ENCODE measurements around the gene GRWD1. TPM values are rescaled to one million over a fixed set of nuclear protein-coding genes. Genes with fewer than 3 reads are reported as not detected.

The GRWD1 gene
- total and polyA plus RNA-seq, 2 of the 13 experiments (the other 11 are each of a cell fraction or from before 2014, with no cell fraction given), result 10.8 to 46.6 TPM

GRCh38 chr19:48475369-48476068, 29.7 kb downstream of the GRWD1 start (continued):
- TF ChIP-seq HNF1A (IDR thresholded peaks at IDR 0.05; ENCODE audit: low read depth), result no peak
- no peak for TF ChIP-seq HNF1A (CRISPR knock-in tag; IDR thresholded peaks at IDR 0.05; ENCODE audit: borderline replicate concordance)

GRCh38 chr19:48476176-48476575, 30.4 kb downstream of the GRWD1 start:
- H3K36me3 ChIP-seq (replicated peaks in 1 of 2; ENCODE audit: control insufficient read depth in 1 of 2, insufficient read depth in 2 of 2, low read length in 2 of 2), result peaks cover 25 to 52% of the 10 kb centered on the region in 2 experiments; a peak in 4 of 5 replicates
- no peak overlapping the region for H3K4me2 ChIP-seq (ENCODE audit: low read depth, low read length)
- H3K4me1 ChIP-seq (ENCODE audit: insufficient read depth, low read length), result no peaks in the 10 kb centered on the region
- no peak for FAIRE-seq
- no peaks in the 10 kb centered on the region for H4K20me1 ChIP-seq (ENCODE audit: insufficient read depth, low read length)
- no peaks in the 10 kb centered on the region for H3K79me2 ChIP-seq (ENCODE audit: insufficient read depth, low read length)
- no peak for DNase-seq (ENCODE audit: low spot score)
- no peak overlapping the region for H2AFZ ChIP-seq (ENCODE audit: low read length)
- no peaks in the 10 kb centered on the region for H3K9me3 ChIP-seq (ENCODE audit: low read length)
- no peak overlapping the region for H3K9ac ChIP-seq (ENCODE audit: insufficient read depth, low read depth, low read length)
- no peak for ATAC-seq
- ChIA-PET POLR2A (no interaction called here), CTCF (ENCODE audit: low intra/inter-chr PET ratio, low total read pairs) (no interaction called here)
- no peak overlapping the region for H3K4me3 ChIP-seq (replicated peaks in 1 of 3; ENCODE audit: insufficient read depth in 1 of 3, low read depth in 2 of 3, low read length in 3 of 3)
- H3K27ac ChIP-seq (ENCODE audit: extremely low read length, insufficient read depth, low read length), result no peak overlapping the region
- intact Hi-C loops (cut with micrococcal nuclease; ENCODE audit: unreplicated experiment) (no loop called here), in situ Hi-C loops (cut with HindIII; ENCODE audit: extremely low pct_ligation_motif_present, low pct_unique_long_range_greater_than_20kb) (no loop called here)
- H3K27me3 ChIP-seq (ENCODE audit: control insufficient read depth in 1 of 2, insufficient read depth in 2 of 2, low read length in 2 of 2), result no peaks in the 10 kb centered on the region
- WGBS (ENCODE audit: low lambda C conversion rate), result 95% methylated on average over 8 of the region's 9 CpGs
- no TSS peak for BruUV-seq (replicated peaks)
- TF ChIP-seq SIN3A (IDR thresholded peaks at IDR 0.05; ENCODE audit: borderline replicate concordance, low read depth, low read length) (no peak), RFX3 (CRISPR knock-in tag; IDR thresholded peaks at IDR 0.05) (no peak), ATF7-NPFF (CRISPR knock-in tag; IDR thresholded peaks at IDR 0.05; ENCODE audit: low read depth) (no peak), ARNT2 (CRISPR knock-in tag; IDR thresholded peaks at IDR 0.05; ENCODE audit: low read depth) (no peak), SCMH1 (CRISPR knock-in tag; IDR thresholded peaks at IDR 0.05; ENCODE audit: borderline replicate concordance) (no peak), HNRNPK (IDR thresholded peaks at IDR 0.05; ENCODE audit: low read depth, low read length, poor library complexity, severe bottlenecking) (no peak), TOE1 (CRISPR knock-in tag; IDR thresholded peaks at IDR 0.05) (no peak), SIX1 (CRISPR knock-in tag; IDR thresholded peaks at IDR 0.05; ENCODE audit: borderline replicate concordance) (no peak), HDAC1 (CRISPR knock-in tag; IDR thresholded peaks at IDR 0.05) (no peak), MAZ (IDR thresholded peaks at IDR 0.05; ENCODE audit: borderline replicate concordance, low read depth, low read length) (no peak), MAZ (CRISPR knock-in tag; IDR thresholded peaks at IDR 0.05; ENCODE audit: low read depth) (no peak), KLF16 (CRISPR knock-in tag; IDR thresholded peaks at IDR 0.05) (no peak), FOSL1 (CRISPR knock-in tag; IDR thresholded peaks at IDR 0.05; ENCODE audit: borderline replicate concordance) (no peak), ZNF768 (CRISPR knock-in tag; IDR thresholded peaks at IDR 0.05) (no peak), ZNF674 (CRISPR knock-in tag; IDR thresholded peaks at IDR 0.05; ENCODE audit: low read depth) (no peak), ETV6 (CRISPR knock-in tag; conservative IDR thresholded peaks at IDR 0.05) (no peak)

Data from HepG2 (cell line).